Skeletal muscle tissue (tissue), 4 donors: ENCODE results near the gene ATP9A. TPM values are rescaled to one million over a fixed set of nuclear protein-coding genes. Genes with fewer than 3 reads are reported as not detected.
A peak's percentile ranks its signal among the peaks of the same experiment; 100 is the strongest.
"Not testable (repeated sequence)": the region's sequence is repeated elsewhere in the genome, so short reads cannot be mapped to it uniquely, and the experiment has no call there.

ENCODE experiments used
- H3K27ac ChIP-seq: one replicate; pipeline ENCODE4 v1.7.0; 2013; ENCODE audit warnings: mild to moderate bottlenecking, low read depth, low read length, inconsistent platforms
- H3K27me3 ChIP-seq, 3 donors: one replicate each; pipeline ENCODE4 v1.7.0; 2013; ENCODE audit warnings: low read length in 3 of 3; ENCODE audit not compliant: control insufficient read depth in 3 of 3, insufficient read depth in 3 of 3
- H3K36me3 ChIP-seq, 3 donors: one replicate each; pipeline ENCODE4 v1.7.0; 2013; ENCODE audit warnings: low read length in 3 of 3; ENCODE audit not compliant: control insufficient read depth in 3 of 3, insufficient read depth in 3 of 3
- H3K4me1 ChIP-seq, 3 donors: one replicate each; pipeline ENCODE4 v1.7.0; 2013; ENCODE audit warnings: low read length in 3 of 3, mild to moderate bottlenecking in 3 of 3; ENCODE audit not compliant: control insufficient read depth in 3 of 3, insufficient read depth in 3 of 3
- H3K4me3 ChIP-seq, 3 donors: one replicate each; pipeline ENCODE4 v1.7.0; 2013; ENCODE audit warnings: low read length in 3 of 3
- H3K9ac ChIP-seq, 3 donors: one replicate each; pipeline ENCODE4 v1.7.0; 2013; ENCODE audit warnings: low read length in 3 of 3, mild to moderate bottlenecking in 3 of 3, moderate library complexity in 2 of 3, low read depth in 1 of 3
- H3K9me3 ChIP-seq, 3 donors: one replicate each; pipeline ENCODE4 v1.7.0; 2013; ENCODE audit warnings: low read length in 3 of 3; ENCODE audit not compliant: control insufficient read depth in 3 of 3
- total RNA-seq: library from RNA; depleted of rRNA; stranded (reverse); fragments of >200 nt; gene quantifications from one replicate; pipeline ENCODE4 v1.2.3, GENCODE V29; 2014
- donor health status: Osteomylitis.

ATP9A gene
- total RNA-seq, 1 donor from 2014 or later, result 56.4 TPM

DNA sequence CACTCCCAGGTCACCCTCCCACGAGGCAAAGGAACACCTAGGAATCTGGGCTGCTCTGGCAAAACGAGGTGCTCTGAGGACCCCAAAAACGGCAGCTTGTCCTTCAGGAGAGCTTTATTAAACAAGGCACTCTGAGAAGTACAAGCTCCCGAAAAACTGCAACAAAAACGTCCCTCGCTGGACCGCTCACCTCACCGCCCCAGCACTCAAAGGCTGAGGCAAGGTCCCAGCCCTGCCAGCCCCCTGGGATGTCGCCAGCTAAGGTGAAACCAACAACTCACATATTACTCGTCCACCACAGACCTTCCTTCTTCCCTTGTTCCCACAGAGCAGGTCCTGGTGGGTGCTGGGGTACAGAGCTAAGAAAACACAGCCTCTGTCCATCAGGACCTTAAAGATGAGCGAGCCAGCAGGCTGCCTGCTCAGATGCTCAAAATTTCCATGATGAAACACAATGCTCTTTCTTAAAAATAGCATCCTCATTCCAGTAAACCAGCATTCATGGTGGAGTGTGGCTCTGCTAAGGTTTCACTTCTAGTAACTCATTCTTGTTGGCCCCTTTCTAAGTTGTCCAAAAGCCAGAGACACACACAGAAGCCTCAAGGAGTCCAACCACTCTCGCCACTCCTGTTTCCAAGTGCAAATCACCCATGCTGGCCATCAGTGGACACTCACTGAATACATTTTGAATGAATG, 35.9 kb downstream of the ATP9A start:
- Histone ChIP-seq H3K9ac (peak overlapping the region; percentile 58 to 74 (median 73)), H3K27ac (peak overlapping the region; percentile 93)

GRCh38 chr20:51731731-51732095, 36.5 kb downstream of the ATP9A start:
- Histone ChIP-seq H3K9me3 (no peaks in the 10 kb centered on the region), H3K4me3 (peak overlapping the region; percentile 66 to 78 (median 68)), H3K4me1 (peaks cover 15 to 19% (median 17%) of the 10 kb centered on the region in 3 donors), H3K36me3 (peaks cover 2 to 4% (median 3%) of the 10 kb centered on the region in 3 donors), H3K27ac (peak overlapping the region; percentile 93), H3K27me3 (no peaks in the 10 kb centered on the region), H3K9ac (peak overlapping the region; percentile 58 to 74 (median 73))

More for the DNA sequence above, 35.9 kb downstream of the ATP9A start:
- H3K36me3 ChIP-seq, result peaks cover 2 to 4% (median 3%) of the 10 kb centered on the region in 3 donors
- peaks cover 15 to 19% (median 17%) of the 10 kb centered on the region in 3 donors for H3K4me1 ChIP-seq
- no peaks in the 10 kb centered on the region for H3K27me3 ChIP-seq
- H3K9me3 ChIP-seq, result no peaks in the 10 kb centered on the region
- peak overlapping the region; percentile 66 to 78 (median 68) for H3K4me3 ChIP-seq

DNA sequence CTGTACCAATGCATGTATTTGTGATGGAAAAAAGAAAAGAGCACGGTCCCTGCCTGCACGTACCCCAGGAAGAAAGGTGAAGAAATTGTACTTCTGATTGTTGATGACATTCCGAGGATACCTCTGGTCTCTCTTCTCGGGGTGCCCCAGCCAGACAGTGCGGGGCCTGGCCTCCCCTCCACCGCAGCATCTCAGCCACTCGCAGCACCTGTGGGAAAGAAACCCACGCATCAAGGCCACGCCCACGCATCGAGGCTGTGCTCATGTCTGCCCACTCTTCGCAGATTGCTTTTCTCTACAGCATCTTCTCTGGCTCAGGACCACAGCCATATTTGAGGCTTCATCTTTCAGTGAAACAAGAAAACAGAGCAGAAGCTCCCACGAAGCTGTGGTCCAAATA, 38.4 kb downstream of the ATP9A start:
- H3K27me3 ChIP-seq, result no peaks in the 10 kb centered on the region
- peaks cover 10 to 15% (median 15%) of the 10 kb centered on the region in 3 donors for H3K4me1 ChIP-seq
- no peak overlapping the region for H3K4me3 ChIP-seq
- peaks cover 2 to 9% (median 9%) of the 10 kb centered on the region in 3 donors for H3K36me3 ChIP-seq
- no peaks in the 10 kb centered on the region for H3K9me3 ChIP-seq
- H3K27ac ChIP-seq, result no peak overlapping the region
- no peak overlapping the region for H3K9ac ChIP-seq

DNA sequence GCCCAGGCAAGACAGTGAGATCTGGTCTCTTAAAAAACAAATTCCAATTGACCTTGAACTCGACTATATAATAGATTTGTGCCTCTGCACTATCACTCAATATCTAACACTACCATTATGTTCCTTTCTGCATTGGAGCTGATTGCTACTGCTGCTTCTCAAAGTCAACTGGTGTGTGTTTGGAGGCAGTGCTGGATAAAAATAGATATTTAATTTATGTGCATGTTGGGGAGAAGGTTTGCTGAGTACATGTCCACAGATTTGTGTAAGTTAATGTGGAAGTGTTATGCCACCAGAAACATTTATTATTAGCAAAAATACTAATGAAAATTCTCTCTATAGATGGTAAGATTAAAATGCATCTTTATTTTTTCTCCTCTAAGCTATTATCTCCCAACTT, 39.5 kb downstream of the ATP9A start:
- no peak overlapping the region for H3K27ac ChIP-seq
- H3K4me1 ChIP-seq, result peaks cover 10 to 15% (median 15%) of the 10 kb centered on the region in 3 donors
- H3K9ac ChIP-seq, result no peak overlapping the region
- no peaks in the 10 kb centered on the region for H3K9me3 ChIP-seq
- H3K36me3 ChIP-seq, result peaks cover 6 to 12% (median 9%) of the 10 kb centered on the region in 3 donors
- no peaks in the 10 kb centered on the region for H3K27me3 ChIP-seq
- no peak overlapping the region for H3K4me3 ChIP-seq

DNA sequence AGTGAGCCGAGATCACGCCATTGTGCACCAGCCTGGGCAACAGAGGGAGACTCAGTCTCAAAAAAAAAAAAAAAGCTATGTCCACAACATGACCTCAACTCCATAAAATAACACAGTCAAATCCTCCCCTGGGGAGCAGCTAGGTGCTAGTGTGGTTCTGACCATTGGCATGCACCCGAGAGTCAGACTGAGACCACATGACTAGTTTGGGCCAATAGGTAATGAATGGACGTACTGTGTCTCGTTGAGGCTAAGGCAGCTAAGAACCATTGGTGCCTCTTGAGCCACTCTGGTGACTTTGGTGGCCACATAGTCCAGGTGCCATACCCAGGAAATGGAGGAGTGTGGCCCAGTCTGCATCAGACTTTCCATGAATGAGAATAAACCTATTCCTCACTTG, 40.3 kb downstream of the ATP9A start:
- Histone ChIP-seq H3K9ac (no peak overlapping the region), H3K36me3 (peaks cover 6 to 12% (median 9%) of the 10 kb centered on the region in 3 donors), H3K4me3 (no peak overlapping the region), H3K27me3 (no peaks in the 10 kb centered on the region), H3K9me3 (no peaks in the 10 kb centered on the region), H3K27ac (no peak overlapping the region), H3K4me1 (peaks cover 10 to 15% (median 15%) of the 10 kb centered on the region in 3 donors)

GRCh38 chr20:51725584-51726176, 42.5 kb downstream of the ATP9A start:
- no peaks in the 10 kb centered on the region for H3K9me3 ChIP-seq
- no peaks in the 10 kb centered on the region for H3K4me1 ChIP-seq
- no peak overlapping the region for H3K9ac ChIP-seq
- no peak overlapping the region for H3K4me3 ChIP-seq
- H3K36me3 ChIP-seq, result peaks cover 6 to 12% (median 9%) of the 10 kb centered on the region in 3 donors
- H3K27ac ChIP-seq, result no peak overlapping the region
- no peaks in the 10 kb centered on the region for H3K27me3 ChIP-seq

- not testable (repeated sequence) for H3K9ac ChIP-seq, H3K9me3 ChIP-seq, H3K4me1 ChIP-seq, H3K4me3 ChIP-seq, H3K27me3 ChIP-seq, H3K27ac ChIP-seq
- peaks cover 5 to 11% (median 9%) of the 10 kb centered on the region in 3 donors for H3K36me3 ChIP-seq
These were observed 45.2 kb downstream of the ATP9A start for GRCh38 chr20:51723026-51723425.

DNA sequence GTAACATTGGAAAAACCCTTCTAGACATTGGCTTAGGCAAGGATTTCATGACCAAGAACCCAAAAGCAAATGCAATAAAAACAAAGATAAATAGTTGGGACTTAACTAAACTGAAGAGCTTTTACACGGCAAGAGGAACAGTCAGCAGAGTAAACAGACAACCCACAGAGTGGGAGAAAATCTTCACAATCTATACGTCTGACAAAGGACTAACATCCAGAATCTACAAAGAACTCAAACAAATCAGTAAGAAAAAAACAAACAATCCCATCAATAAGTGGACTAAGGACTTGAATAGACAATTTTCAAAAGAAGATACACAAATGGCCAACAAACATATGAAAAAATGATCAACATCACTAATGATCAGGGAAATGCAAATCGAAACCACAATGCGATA, 45.9 kb downstream of the ATP9A start:
- not testable (repeated sequence) for H3K27me3 ChIP-seq, H3K36me3 ChIP-seq, H3K4me3 ChIP-seq

GRCh38 chr20:51720854-51721253, 47.3 kb downstream of the ATP9A start:
- Histone ChIP-seq H3K4me1 (no peaks in the 10 kb centered on the region), H3K9ac (no peak overlapping the region), H3K36me3 (peaks cover 3 to 8% (median 6%) of the 10 kb centered on the region in 3 donors), H3K27me3 (no peaks in the 10 kb centered on the region), H3K9me3 (no peaks in the 10 kb centered on the region), H3K27ac (no peak overlapping the region), H3K4me3 (no peak overlapping the region)

More for the DNA sequence above, 45.9 kb downstream of the ATP9A start:
- not testable (repeated sequence) for H3K9ac ChIP-seq, H3K9me3 ChIP-seq, H3K27ac ChIP-seq, H3K4me1 ChIP-seq

GRCh38 chr20:51720384-51720783, 47.8 kb downstream of the ATP9A start:
- Histone ChIP-seq H3K4me1 (no peaks in the 10 kb centered on the region), H3K9me3 (no peaks in the 10 kb centered on the region), H3K4me3 (no peak overlapping the region), H3K27me3 (no peaks in the 10 kb centered on the region), H3K27ac (no peak overlapping the region), H3K9ac (no peak overlapping the region), H3K36me3 (peaks cover 2 to 4% (median 3%) of the 10 kb centered on the region in 3 donors)
